ENCODE results near the gene SH3GLB2. TPM values are rescaled to one million over a fixed set of nuclear protein-coding genes. Genes with fewer than 3 reads are reported as not detected.

SH3GLB2 gene
- total and polyA plus RNA-seq, 2 experiments from 2014 or later = 21.9 to 68.0 TPM

DNA sequence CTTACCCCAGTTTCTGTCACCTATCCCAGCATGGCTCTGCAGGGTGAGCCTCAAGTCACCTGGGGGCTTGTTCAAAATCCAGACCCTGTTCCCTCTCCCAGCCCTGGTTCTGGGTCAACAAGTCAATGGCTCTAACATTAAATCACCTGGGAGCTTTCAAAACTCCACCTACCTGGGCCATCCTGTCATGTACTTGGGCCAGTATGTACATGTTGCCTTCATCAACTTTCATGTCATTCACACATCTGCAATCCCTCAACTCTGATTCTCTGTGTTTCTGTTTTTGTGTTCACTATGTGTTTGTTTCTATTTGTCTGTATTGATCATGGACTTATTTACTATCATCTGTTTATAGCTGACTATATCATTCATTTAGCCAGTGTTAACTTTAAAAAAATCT is 2.1 kb upstream of the SH3GLB2 start:
- Histone ChIP-seq H2AFZ (no peak overlapping the region), H3K4me2 (no peak overlapping the region), H3K79me2 (replicated peaks; ENCODE audit: insufficient read depth) (peaks cover 20% of the 10 kb centered on the region), H3K4me1 (ENCODE audit: insufficient read depth) (peaks cover 9% of the 10 kb centered on the region), H3K27me3 (ENCODE audit: insufficient read depth) (no peaks in the 10 kb centered on the region), H3K4me3 (no peak overlapping the region), H3F3A (replicated peaks; ENCODE audit: low read depth) (no peaks in the 10 kb centered on the region), H3K9me2 (ENCODE audit: insufficient read depth) (no peaks in the 10 kb centered on the region), H4K20me1 (replicated peaks; ENCODE audit: insufficient read depth) (peaks cover 14% of the 10 kb centered on the region), H3K36me3 (ENCODE audit: insufficient read depth) (no peaks in the 10 kb centered on the region), H3K27ac (ENCODE audit: low read depth) (no peak overlapping the region)
- Mint-ChIP-seq H3K36me3 (ENCODE audit: low read depth) (no peaks in the 10 kb centered on the region; the same call in 2 of the 3 replicates), H3K4me3 (no peak overlapping the region; the same call in 2 of the 3 replicates), H3K4me1 (peaks cover 20% of the 10 kb centered on the region), H3K27me3 (ENCODE audit: insufficient read depth, low read depth, poor library complexity) (peaks cover 3% of the 10 kb centered on the region), H3K9me3 (no peaks in the 10 kb centered on the region), H3K27ac (no peak overlapping the region)
- ATAC-seq = no peak
- TF ChIP-seq, protein P1, sequence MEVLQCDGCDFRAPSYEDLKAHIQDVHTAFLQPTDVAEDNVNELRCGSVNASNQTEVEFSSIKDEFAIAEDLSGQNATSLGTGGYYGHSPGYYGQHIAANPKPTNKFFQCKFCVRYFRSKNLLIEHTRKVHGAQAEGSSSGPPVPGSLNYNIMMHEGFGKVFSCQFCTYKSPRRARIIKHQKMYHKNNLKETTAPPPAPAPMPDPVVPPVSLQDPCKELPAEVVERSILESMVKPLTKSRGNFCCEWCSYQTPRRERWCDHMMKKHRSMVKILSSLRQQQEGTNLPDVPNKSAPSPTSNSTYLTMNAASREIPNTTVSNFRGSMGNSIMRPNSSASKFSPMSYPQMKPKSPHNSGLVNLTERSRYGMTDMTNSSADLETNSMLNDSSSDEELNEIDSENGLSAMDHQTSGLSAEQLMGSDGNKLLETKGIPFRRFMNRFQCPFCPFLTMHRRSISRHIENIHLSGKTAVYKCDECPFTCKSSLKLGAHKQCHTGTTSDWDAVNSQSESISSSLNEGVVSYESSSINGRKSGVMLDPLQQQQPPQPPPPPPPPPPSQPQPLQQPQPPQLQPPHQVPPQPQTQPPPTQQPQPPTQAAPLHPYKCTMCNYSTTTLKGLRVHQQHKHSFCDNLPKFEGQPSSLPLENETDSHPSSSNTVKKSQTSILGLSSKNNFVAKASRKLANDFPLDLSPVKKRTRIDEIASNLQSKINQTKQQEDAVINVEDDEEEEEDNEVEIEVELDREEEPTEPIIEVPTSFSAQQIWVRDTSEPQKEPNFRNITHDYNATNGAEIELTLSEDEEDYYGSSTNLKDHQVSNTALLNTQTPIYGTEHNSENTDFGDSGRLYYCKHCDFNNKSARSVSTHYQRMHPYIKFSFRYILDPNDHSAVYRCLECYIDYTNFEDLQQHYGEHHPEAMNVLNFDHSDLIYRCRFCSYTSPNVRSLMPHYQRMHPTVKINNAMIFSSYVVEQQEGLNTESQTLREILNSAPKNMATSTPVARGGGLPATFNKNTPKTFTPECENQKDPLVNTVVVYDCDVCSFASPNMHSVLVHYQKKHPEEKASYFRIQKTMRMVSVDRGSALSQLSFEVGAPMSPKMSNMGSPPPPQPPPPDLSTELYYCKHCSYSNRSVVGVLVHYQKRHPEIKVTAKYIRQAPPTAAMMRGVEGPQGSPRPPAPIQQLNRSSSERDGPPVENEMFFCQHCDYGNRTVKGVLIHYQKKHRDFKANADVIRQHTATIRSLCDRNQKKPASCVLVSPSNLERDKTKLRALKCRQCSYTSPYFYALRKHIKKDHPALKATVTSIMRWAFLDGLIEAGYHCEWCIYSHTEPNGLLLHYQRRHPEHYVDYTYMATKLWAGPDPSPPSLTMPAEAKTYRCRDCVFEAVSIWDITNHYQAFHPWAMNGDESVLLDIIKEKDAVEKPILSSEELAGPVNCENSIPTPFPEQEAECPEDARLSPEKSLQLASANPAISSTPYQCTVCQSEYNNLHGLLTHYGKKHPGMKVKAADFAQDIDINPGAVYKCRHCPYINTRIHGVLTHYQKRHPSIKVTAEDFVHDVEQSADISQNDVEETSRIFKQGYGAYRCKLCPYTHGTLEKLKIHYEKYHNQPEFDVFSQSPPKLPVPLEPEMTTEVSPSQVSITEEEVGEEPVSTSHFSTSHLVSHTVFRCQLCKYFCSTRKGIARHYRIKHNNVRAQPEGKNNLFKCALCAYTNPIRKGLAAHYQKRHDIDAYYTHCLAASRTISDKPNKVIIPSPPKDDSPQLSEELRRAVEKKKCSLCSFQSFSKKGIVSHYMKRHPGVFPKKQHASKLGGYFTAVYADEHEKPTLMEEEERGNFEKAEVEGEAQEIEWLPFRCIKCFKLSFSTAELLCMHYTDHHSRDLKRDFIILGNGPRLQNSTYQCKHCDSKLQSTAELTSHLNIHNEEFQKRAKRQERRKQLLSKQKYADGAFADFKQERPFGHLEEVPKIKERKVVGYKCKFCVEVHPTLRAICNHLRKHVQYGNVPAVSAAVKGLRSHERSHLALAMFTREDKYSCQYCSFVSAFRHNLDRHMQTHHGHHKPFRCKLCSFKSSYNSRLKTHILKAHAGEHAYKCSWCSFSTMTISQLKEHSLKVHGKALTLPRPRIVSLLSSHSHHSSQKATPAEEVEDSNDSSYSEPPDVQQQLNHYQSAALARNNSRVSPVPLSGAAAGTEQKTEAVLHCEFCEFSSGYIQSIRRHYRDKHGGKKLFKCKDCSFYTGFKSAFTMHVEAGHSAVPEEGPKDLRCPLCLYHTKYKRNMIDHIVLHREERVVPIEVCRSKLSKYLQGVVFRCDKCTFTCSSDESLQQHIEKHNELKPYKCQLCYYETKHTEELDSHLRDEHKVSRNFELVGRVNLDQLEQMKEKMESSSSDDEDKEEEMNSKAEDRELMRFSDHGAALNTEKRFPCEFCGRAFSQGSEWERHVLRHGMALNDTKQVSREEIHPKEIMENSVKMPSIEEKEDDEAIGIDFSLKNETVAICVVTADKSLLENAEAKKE (CRISPR knock-in tag; IDR thresholded peaks at IDR 0.05) = no peak
- TF ChIP-seq POLR2AphosphoS5 (IDR thresholded peaks at IDR 0.05; ENCODE audit: low read depth) (no peak), STAT1 (IDR thresholded peaks at IDR 0.05; ENCODE audit: unreplicated experiment) (no peak), ZNF331 (CRISPR knock-in tag; IDR thresholded peaks at IDR 0.05; ENCODE audit: low read depth) (no peak)
- TF ChIP-seq, protein P2, sequence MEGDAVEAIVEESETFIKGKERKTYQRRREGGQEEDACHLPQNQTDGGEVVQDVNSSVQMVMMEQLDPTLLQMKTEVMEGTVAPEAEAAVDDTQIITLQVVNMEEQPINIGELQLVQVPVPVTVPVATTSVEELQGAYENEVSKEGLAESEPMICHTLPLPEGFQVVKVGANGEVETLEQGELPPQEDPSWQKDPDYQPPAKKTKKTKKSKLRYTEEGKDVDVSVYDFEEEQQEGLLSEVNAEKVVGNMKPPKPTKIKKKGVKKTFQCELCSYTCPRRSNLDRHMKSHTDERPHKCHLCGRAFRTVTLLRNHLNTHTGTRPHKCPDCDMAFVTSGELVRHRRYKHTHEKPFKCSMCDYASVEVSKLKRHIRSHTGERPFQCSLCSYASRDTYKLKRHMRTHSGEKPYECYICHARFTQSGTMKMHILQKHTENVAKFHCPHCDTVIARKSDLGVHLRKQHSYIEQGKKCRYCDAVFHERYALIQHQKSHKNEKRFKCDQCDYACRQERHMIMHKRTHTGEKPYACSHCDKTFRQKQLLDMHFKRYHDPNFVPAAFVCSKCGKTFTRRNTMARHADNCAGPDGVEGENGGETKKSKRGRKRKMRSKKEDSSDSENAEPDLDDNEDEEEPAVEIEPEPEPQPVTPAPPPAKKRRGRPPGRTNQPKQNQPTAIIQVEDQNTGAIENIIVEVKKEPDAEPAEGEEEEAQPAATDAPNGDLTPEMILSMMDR (conservative IDR thresholded peaks at IDR 0.05; ENCODE audit: low read depth in 2 of 2) = no peak
- TF ChIP-seq, protein P3, sequence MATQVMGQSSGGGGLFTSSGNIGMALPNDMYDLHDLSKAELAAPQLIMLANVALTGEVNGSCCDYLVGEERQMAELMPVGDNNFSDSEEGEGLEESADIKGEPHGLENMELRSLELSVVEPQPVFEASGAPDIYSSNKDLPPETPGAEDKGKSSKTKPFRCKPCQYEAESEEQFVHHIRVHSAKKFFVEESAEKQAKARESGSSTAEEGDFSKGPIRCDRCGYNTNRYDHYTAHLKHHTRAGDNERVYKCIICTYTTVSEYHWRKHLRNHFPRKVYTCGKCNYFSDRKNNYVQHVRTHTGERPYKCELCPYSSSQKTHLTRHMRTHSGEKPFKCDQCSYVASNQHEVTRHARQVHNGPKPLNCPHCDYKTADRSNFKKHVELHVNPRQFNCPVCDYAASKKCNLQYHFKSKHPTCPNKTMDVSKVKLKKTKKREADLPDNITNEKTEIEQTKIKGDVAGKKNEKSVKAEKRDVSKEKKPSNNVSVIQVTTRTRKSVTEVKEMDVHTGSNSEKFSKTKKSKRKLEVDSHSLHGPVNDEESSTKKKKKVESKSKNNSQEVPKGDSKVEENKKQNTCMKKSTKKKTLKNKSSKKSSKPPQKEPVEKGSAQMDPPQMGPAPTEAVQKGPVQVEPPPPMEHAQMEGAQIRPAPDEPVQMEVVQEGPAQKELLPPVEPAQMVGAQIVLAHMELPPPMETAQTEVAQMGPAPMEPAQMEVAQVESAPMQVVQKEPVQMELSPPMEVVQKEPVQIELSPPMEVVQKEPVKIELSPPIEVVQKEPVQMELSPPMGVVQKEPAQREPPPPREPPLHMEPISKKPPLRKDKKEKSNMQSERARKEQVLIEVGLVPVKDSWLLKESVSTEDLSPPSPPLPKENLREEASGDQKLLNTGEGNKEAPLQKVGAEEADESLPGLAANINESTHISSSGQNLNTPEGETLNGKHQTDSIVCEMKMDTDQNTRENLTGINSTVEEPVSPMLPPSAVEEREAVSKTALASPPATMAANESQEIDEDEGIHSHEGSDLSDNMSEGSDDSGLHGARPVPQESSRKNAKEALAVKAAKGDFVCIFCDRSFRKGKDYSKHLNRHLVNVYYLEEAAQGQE (IDR thresholded peaks at IDR 0.05; ENCODE audit: unreplicated experiment) = no peak
- TF ChIP-seq, protein P4, sequence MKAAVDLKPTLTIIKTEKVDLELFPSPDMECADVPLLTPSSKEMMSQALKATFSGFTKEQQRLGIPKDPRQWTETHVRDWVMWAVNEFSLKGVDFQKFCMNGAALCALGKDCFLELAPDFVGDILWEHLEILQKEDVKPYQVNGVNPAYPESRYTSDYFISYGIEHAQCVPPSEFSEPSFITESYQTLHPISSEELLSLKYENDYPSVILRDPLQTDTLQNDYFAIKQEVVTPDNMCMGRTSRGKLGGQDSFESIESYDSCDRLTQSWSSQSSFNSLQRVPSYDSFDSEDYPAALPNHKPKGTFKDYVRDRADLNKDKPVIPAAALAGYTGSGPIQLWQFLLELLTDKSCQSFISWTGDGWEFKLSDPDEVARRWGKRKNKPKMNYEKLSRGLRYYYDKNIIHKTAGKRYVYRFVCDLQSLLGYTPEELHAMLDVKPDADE (IDR thresholded peaks at IDR 0.05) = no peak
- DNase-seq (ENCODE audit: low spot score) = no peak
